ENCODE data around the gene PPP4R3B. TPM values are rescaled to one million over a fixed set of nuclear protein-coding genes. Genes with fewer than 3 reads are reported as not detected.

The PPP4R3B gene
- total and polyA plus RNA-seq, 4 donors: 17.4 to 57.7 (median 30.9) TPM

DNA sequence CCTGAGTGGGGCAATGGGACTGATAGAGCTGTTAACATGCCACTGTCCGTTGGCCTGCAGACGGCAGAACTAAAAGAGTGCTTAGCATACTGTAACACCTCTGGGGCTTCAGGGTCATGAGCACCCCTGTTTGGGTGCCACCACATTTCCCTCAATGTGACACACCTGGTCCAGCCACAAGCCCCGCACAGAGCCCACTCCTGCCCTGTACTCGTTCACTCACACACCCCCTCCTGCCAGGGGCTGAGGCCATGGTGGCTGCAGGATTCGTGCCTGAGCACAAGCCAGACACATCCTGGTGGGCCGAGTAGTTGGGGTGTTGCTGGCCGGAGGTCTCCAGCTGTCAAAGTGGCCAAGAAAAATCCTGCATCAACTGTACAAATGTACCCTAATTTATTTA, 4.4 kb upstream of the PPP4R3B start:
- 96% methylated on average over 7 of the region's 7 CpGs for WGBS
- no peaks in the 10 kb centered on the region for H3K36me3 ChIP-seq (ENCODE audit: control insufficient read depth in 4 of 4, insufficient read depth in 3 of 4, low read depth in 1 of 4, low read length in 3 of 4)
- H3K4me3 ChIP-seq (ENCODE audit: low read depth in 1 of 3, low read length in 3 of 3): no peak overlapping the region
- H3K4me1 ChIP-seq (ENCODE audit: control insufficient read depth in 4 of 4, insufficient read depth in 4 of 4, low read length in 3 of 4): peaks cover 6 to 38% (median 29%) of the 10 kb centered on the region in 4 donors
- no peaks in the 10 kb centered on the region for H3K27me3 ChIP-seq (ENCODE audit: control insufficient read depth in 4 of 4, insufficient read depth in 4 of 4, low read length in 3 of 4)
- no peak overlapping the region for H3K9ac ChIP-seq (ENCODE audit: low read depth in 1 of 2, low read length in 2 of 2)
- TF ChIP-seq NR2F2 (IDR thresholded peaks at IDR 0.05): no peak
- TF ChIP-seq, protein P1, sequence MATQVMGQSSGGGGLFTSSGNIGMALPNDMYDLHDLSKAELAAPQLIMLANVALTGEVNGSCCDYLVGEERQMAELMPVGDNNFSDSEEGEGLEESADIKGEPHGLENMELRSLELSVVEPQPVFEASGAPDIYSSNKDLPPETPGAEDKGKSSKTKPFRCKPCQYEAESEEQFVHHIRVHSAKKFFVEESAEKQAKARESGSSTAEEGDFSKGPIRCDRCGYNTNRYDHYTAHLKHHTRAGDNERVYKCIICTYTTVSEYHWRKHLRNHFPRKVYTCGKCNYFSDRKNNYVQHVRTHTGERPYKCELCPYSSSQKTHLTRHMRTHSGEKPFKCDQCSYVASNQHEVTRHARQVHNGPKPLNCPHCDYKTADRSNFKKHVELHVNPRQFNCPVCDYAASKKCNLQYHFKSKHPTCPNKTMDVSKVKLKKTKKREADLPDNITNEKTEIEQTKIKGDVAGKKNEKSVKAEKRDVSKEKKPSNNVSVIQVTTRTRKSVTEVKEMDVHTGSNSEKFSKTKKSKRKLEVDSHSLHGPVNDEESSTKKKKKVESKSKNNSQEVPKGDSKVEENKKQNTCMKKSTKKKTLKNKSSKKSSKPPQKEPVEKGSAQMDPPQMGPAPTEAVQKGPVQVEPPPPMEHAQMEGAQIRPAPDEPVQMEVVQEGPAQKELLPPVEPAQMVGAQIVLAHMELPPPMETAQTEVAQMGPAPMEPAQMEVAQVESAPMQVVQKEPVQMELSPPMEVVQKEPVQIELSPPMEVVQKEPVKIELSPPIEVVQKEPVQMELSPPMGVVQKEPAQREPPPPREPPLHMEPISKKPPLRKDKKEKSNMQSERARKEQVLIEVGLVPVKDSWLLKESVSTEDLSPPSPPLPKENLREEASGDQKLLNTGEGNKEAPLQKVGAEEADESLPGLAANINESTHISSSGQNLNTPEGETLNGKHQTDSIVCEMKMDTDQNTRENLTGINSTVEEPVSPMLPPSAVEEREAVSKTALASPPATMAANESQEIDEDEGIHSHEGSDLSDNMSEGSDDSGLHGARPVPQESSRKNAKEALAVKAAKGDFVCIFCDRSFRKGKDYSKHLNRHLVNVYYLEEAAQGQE (IDR thresholded peaks at IDR 0.05): no peak
- TF ChIP-seq GABPA (IDR thresholded peaks at IDR 0.05 in 1 of 2, conservative IDR thresholded peaks at IDR 0.05 in 1 of 2): no peak
- no peak for TF ChIP-seq FOXA2 (IDR thresholded peaks at IDR 0.05)
- TF ChIP-seq, protein P2, sequence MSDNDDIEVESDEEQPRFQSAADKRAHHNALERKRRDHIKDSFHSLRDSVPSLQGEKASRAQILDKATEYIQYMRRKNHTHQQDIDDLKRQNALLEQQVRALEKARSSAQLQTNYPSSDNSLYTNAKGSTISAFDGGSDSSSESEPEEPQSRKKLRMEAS (IDR thresholded peaks at IDR 0.05): no peak
- TF ChIP-seq HNF4G (IDR thresholded peaks at IDR 0.05): no peak
- no peaks in the 10 kb centered on the region for H3K9me3 ChIP-seq (ENCODE audit: control insufficient read depth in 4 of 4, low read length in 3 of 4)
- H3K27ac ChIP-seq (ENCODE audit: low read depth in 1 of 2, low read length in 2 of 2): no peak overlapping the region
- no peak for DNase-seq (ENCODE audit: low spot score)

DNA sequence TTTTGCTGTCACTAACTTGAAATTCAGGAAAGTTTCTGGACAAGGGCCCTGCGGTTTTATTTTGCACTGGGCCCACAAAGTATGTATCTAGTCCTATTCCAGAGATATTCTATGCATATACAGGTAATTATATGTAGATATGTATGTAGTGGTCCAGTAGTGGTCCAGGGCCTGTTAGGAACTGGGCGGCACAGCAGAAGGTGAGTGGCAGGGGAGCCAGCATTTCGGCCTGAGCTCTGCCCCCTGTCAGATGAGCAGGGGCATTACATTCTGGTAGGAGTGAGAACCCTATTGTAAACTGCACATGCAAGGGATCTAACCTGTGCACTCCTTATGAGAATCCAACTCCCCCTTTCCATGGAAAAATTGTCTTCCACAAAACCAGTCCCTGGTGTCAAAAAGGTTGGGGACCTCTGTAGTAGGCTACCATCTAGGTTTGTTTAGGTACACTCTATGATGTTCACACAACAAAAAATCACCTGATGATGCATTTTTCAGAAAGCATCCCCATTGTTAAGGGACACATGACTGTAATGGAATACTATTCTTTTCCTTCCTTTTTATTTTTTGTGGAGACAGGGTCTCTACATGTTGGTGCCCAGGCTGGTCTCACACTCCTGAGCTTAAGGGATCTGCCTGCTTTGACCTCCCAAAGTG, 2.8 kb upstream of the PPP4R3B start:
- WGBS: 62% methylated on average over 3 of the region's 3 CpGs
- TF ChIP-seq, protein P3, sequence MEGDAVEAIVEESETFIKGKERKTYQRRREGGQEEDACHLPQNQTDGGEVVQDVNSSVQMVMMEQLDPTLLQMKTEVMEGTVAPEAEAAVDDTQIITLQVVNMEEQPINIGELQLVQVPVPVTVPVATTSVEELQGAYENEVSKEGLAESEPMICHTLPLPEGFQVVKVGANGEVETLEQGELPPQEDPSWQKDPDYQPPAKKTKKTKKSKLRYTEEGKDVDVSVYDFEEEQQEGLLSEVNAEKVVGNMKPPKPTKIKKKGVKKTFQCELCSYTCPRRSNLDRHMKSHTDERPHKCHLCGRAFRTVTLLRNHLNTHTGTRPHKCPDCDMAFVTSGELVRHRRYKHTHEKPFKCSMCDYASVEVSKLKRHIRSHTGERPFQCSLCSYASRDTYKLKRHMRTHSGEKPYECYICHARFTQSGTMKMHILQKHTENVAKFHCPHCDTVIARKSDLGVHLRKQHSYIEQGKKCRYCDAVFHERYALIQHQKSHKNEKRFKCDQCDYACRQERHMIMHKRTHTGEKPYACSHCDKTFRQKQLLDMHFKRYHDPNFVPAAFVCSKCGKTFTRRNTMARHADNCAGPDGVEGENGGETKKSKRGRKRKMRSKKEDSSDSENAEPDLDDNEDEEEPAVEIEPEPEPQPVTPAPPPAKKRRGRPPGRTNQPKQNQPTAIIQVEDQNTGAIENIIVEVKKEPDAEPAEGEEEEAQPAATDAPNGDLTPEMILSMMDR (IDR thresholded peaks at IDR 0.05; ENCODE audit: low read depth, low read length, missing input control): peak; percentile 31
- no peak for TF ChIP-seq JUND (IDR thresholded peaks at IDR 0.05)
- TF ChIP-seq, protein P2 (IDR thresholded peaks at IDR 0.05): no peak
- peak; percentile 7 to 63 for TF ChIP-seq RAD21 (IDR thresholded peaks at IDR 0.05)
- TF ChIP-seq FOXA1 (IDR thresholded peaks at IDR 0.05): no peak
- TF ChIP-seq, protein P1 (IDR thresholded peaks at IDR 0.05): no peak
- TF ChIP-seq EGR1 (IDR thresholded peaks at IDR 0.05; ENCODE audit: low read depth in 2 of 2): no peak
- TF ChIP-seq RXRA (IDR thresholded peaks at IDR 0.05): no peak
- TF ChIP-seq FOXA2 (IDR thresholded peaks at IDR 0.05): no peak
- TF ChIP-seq YY1 (IDR thresholded peaks at IDR 0.05): no peak
- no peak for TF ChIP-seq TAF1 (conservative IDR thresholded peaks at IDR 0.05)
- TF ChIP-seq NR2F2 (IDR thresholded peaks at IDR 0.05): no peak
- no peak for TF ChIP-seq SP1 (IDR thresholded peaks at IDR 0.05)
- TF ChIP-seq, protein P4, sequence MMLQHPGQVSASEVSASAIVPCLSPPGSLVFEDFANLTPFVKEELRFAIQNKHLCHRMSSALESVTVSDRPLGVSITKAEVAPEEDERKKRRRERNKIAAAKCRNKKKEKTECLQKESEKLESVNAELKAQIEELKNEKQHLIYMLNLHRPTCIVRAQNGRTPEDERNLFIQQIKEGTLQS (IDR thresholded peaks at IDR 0.05): no peak
- TF ChIP-seq, protein P5, sequence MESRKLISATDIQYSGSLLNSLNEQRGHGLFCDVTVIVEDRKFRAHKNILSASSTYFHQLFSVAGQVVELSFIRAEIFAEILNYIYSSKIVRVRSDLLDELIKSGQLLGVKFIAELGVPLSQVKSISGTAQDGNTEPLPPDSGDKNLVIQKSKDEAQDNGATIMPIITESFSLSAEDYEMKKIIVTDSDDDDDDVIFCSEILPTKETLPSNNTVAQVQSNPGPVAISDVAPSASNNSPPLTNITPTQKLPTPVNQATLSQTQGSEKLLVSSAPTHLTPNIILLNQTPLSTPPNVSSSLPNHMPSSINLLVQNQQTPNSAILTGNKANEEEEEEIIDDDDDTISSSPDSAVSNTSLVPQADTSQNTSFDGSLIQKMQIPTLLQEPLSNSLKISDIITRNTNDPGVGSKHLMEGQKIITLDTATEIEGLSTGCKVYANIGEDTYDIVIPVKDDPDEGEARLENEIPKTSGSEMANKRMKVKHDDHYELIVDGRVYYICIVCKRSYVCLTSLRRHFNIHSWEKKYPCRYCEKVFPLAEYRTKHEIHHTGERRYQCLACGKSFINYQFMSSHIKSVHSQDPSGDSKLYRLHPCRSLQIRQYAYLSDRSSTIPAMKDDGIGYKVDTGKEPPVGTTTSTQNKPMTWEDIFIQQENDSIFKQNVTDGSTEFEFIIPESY (IDR thresholded peaks at IDR 0.05): no peak
- no peaks in the 10 kb centered on the region for H3K36me3 ChIP-seq (ENCODE audit: control insufficient read depth in 4 of 4, insufficient read depth in 3 of 4, low read depth in 1 of 4, low read length in 3 of 4)
- no peak overlapping the region for H3K27ac ChIP-seq (ENCODE audit: low read depth in 1 of 2, low read length in 2 of 2)
- no peak overlapping the region for H3K4me3 ChIP-seq (ENCODE audit: low read depth in 1 of 3, low read length in 3 of 3)
- no peak overlapping the region for H3K9ac ChIP-seq (ENCODE audit: low read depth in 1 of 2, low read length in 2 of 2)
- no peak for DNase-seq (ENCODE audit: low spot score)
- H3K27me3 ChIP-seq (ENCODE audit: control insufficient read depth in 4 of 4, insufficient read depth in 4 of 4, low read length in 3 of 4): no peaks in the 10 kb centered on the region
- peaks cover 6 to 37% (median 29%) of the 10 kb centered on the region in 4 donors for H3K4me1 ChIP-seq (ENCODE audit: control insufficient read depth in 4 of 4, insufficient read depth in 4 of 4, low read length in 3 of 4)
- no peaks in the 10 kb centered on the region for H3K9me3 ChIP-seq (ENCODE audit: control insufficient read depth in 4 of 4, low read length in 3 of 4)
